ENCODE results near the gene USP30. TPM values are rescaled to one million over a fixed set of nuclear protein-coding genes. Genes with fewer than 3 reads are reported as not detected.
A peak's percentile ranks its signal among the peaks of the same experiment; 100 is the strongest.

USP30 gene
- total RNA-seq (10 to 100 TPM in 1 of 2 donors, 1 to 10 TPM in 1; 8.8 to 17.9 TPM), polyA plus RNA-seq (1 to 10 TPM; 6.5 to 7.2 TPM)
- long read RNA-seq, donor 1, partial matches to known transcripts: 17 of 34 reads
- long read RNA-seq, donor 1, other reads (novel, unspliced or antisense): 13 of 34 reads
- long read RNA-seq, donor 2, partial matches to known transcripts: 7 of 8 reads
- long read RNA-seq, donor 2, other reads (novel, unspliced or antisense): 0 of 8 reads
- long read RNA-seq, donor 3, partial matches to known transcripts: 0 of 2 reads
- long read RNA-seq, donor 3, other reads (novel, unspliced or antisense): 0 of 2 reads
- long read RNA-seq, donor 4, partial matches to known transcripts: 0 of 1 reads
- long read RNA-seq, donor 4, other reads (novel, unspliced or antisense): 0 of 1 reads
- long read RNA-seq, donor 5, transcript USP30-201 (13 exons, 3,742 nt): major isoform, 9 of 62 reads
- long read RNA-seq, donor 5, partial matches to known transcripts: 8 of 62 reads
- long read RNA-seq, donor 5, other reads (novel, unspliced or antisense): 45 of 62 reads

GRCh38 chr12:109052414-109053323, at the start of gene USP30:
TSS of gene USP30 (plus strand) at chr12:109052576. CDS start at chr12:109052679, 103 bp downstream.
- peak within 1 kb of the TSS; percentile 71 to 88 for H3K9ac ChIP-seq (ENCODE audit: insufficient read depth in 1 of 2, low read length in 2 of 2)

DNA sequence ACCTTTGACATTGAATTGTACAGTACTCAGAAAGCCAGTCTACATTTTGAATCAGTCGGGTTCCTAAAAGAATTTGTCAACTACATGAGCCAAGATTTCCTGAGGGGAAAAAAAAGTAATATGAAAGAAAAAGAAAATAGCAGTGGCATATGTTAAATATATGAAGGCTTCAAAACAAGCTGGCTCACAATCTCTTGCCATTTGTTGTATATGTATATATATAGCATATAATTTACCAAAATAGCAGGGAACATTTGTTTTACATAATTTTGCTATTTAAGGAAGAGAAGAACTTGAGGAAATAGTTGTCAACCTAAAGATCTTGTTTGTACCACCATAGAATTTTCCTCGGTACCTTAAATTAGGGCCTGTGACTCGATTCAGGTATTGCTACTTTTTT, 48.4 kb upstream of the USP30 start:
- Histone ChIP-seq H3K27me3 (ENCODE audit: control insufficient read depth in 3 of 3, insufficient read depth in 3 of 3, low read length in 2 of 3) (no peaks in the 10 kb centered on the region), H3K9me3 (ENCODE audit: control insufficient read depth in 4 of 4, insufficient read depth in 3 of 4, low read length in 3 of 4) (no peaks in the 10 kb centered on the region), H3K27ac (ENCODE audit: low read depth in 1 of 2, low read length in 1 of 2) (no peak overlapping the region), H3K36me3 (ENCODE audit: control insufficient read depth in 4 of 4, insufficient read depth in 4 of 4, low read length in 4 of 4) (no peaks in the 10 kb centered on the region), H3K9ac (ENCODE audit: insufficient read depth in 1 of 2, low read length in 2 of 2) (no peak overlapping the region), H3K4me1 (ENCODE audit: control insufficient read depth in 5 of 5, insufficient read depth in 5 of 5, low read length in 5 of 5) (no peaks in the 10 kb centered on the region), H3K4me3 (no peak overlapping the region)
- no peak for TF ChIP-seq CTCF (IDR thresholded peaks at IDR 0.05; ENCODE audit: control extremely low read depth, extremely low read depth)
- WGBS, 2 donors: 73 to 80% methylated on average over 3 of the region's 3 CpGs
- ATAC-seq (ENCODE audit: insufficient read depth, low FRiP score) (no peak), DNase-seq (no peak)

More at GRCh38 chr12:109052414-109053323, at the start of gene USP30:
- WGBS, 2 donors: 0 to 1% methylated on average over 58 to 61 of the region's 61 CpGs
- H3K4me1 ChIP-seq (ENCODE audit: control insufficient read depth in 5 of 5, insufficient read depth in 5 of 5, low read length in 5 of 5): peaks cover 0 to 11% (median 7%) of the 10 kb centered on the region in 5 donors
- H3K27me3 ChIP-seq (ENCODE audit: control insufficient read depth in 3 of 3, insufficient read depth in 3 of 3, low read length in 2 of 3): no peaks in the 10 kb centered on the region
- H3K36me3 ChIP-seq (ENCODE audit: control insufficient read depth in 4 of 4, insufficient read depth in 4 of 4, low read length in 4 of 4): peaks cover 0 to 8% (median 1%) of the 10 kb centered on the region in 4 donors
- H3K9me3 ChIP-seq (ENCODE audit: control insufficient read depth in 4 of 4, insufficient read depth in 3 of 4, low read length in 3 of 4): no peaks in the 10 kb centered on the region
- H3K4me3 ChIP-seq: peak within 1 kb of the TSS; percentile 86
- ATAC-seq (ENCODE audit: insufficient read depth, low FRiP score) (peak; percentile 93), DNase-seq (peak; percentile 90 to 93 (median 90))
- H3K27ac ChIP-seq (ENCODE audit: low read depth in 1 of 2, low read length in 1 of 2): peak within 1 kb of the TSS; percentile 91 to 92
- no peak for TF ChIP-seq CTCF (IDR thresholded peaks at IDR 0.05; ENCODE audit: control extremely low read depth, extremely low read depth)

GRCh38 chr12:109009766-109010165, 42.6 kb upstream of the USP30 start:
- DNase-seq (no peak), ATAC-seq (ENCODE audit: insufficient read depth, low FRiP score) (no peak)
- H3K36me3 ChIP-seq (ENCODE audit: control insufficient read depth in 4 of 4, insufficient read depth in 4 of 4, low read length in 4 of 4): no peaks in the 10 kb centered on the region
- no peak for TF ChIP-seq CTCF (IDR thresholded peaks at IDR 0.05; ENCODE audit: control extremely low read depth, extremely low read depth)
- no peak overlapping the region for H3K4me3 ChIP-seq
- WGBS, 2 donors: 85 to 96% methylated on average over 1 of the region's 1 CpG
- no peak overlapping the region for H3K27ac ChIP-seq (ENCODE audit: low read depth in 1 of 2, low read length in 1 of 2)
- peaks cover 0 to 2% (median 0%) of the 10 kb centered on the region in 4 donors for H3K9me3 ChIP-seq (ENCODE audit: control insufficient read depth in 4 of 4, insufficient read depth in 3 of 4, low read length in 3 of 4)
- no peaks in the 10 kb centered on the region for H3K27me3 ChIP-seq (ENCODE audit: control insufficient read depth in 3 of 3, insufficient read depth in 3 of 3, low read length in 2 of 3)
- no peaks in the 10 kb centered on the region for H3K4me1 ChIP-seq (ENCODE audit: control insufficient read depth in 5 of 5, insufficient read depth in 5 of 5, low read length in 5 of 5)
- H3K9ac ChIP-seq (ENCODE audit: insufficient read depth in 1 of 2, low read length in 2 of 2): no peak overlapping the region
